ENCODE data around the gene CACNA1E.

CACNA1E gene

GRCh38 chr1:181482521-181483284 lies 614 bp upstream of the CACNA1E start:
- in situ Hi-C loops (cut with MboI; ENCODE audit: low sequenced_read_pairs): no loop called here

- in situ Hi-C loops (cut with MboI; ENCODE audit: low sequenced_read_pairs): no loop called here
These were observed 1.5 kb downstream of the CACNA1E start for GRCh38 chr1:181484821-181485220.

GRCh38 chr1:181485287-181486097 lies 2.2 kb downstream of the CACNA1E start:
- in situ Hi-C loops (cut with MboI; ENCODE audit: low sequenced_read_pairs): no loop called here

- in situ Hi-C loops (cut with MboI; ENCODE audit: low sequenced_read_pairs): no loop called here
These were observed 2.7 kb downstream of the CACNA1E start for GRCh38 chr1:181486098-181486420.

GRCh38 chr1:181488866-181489265 lies 5.5 kb downstream of the CACNA1E start:
- in situ Hi-C loops (cut with MboI; ENCODE audit: low sequenced_read_pairs): no loop called here

GRCh38 chr1:181490276-181490675 lies 7.0 kb downstream of the CACNA1E start:
- in situ Hi-C loops (cut with MboI; ENCODE audit: low sequenced_read_pairs): no loop called here

GRCh38 chr1:181490740-181491712 lies 7.7 kb downstream of the CACNA1E start:
- in situ Hi-C loops (cut with MboI; ENCODE audit: low sequenced_read_pairs): no loop called here

GRCh38 chr1:181493166-181493565 lies 9.8 kb downstream of the CACNA1E start:
- in situ Hi-C loops (cut with MboI; ENCODE audit: low sequenced_read_pairs): no loop called here

GRCh38 chr1:181493885-181494284 lies 10.6 kb downstream of the CACNA1E start:
- in situ Hi-C loops (cut with MboI; ENCODE audit: low sequenced_read_pairs): no loop called here

GRCh38 chr1:181496759-181497158 lies 13.4 kb downstream of the CACNA1E start:
- in situ Hi-C loops (cut with MboI; ENCODE audit: low sequenced_read_pairs): no loop called here

- in situ Hi-C loops (cut with MboI; ENCODE audit: low sequenced_read_pairs): no loop called here
These were observed 14.6 kb downstream of the CACNA1E start for GRCh38 chr1:181497870-181498269.

- in situ Hi-C loops (cut with MboI; ENCODE audit: low sequenced_read_pairs): no loop called here
These were observed 16.5 kb downstream of the CACNA1E start for GRCh38 chr1:181499825-181500224.

GRCh38 chr1:181500636-181501035 lies 17.3 kb downstream of the CACNA1E start:
- in situ Hi-C loops (cut with MboI; ENCODE audit: low sequenced_read_pairs): no loop called here

- in situ Hi-C loops (cut with MboI; ENCODE audit: low sequenced_read_pairs): no loop called here
These were observed 18.3 kb downstream of the CACNA1E start for GRCh38 chr1:181501612-181502011.

GRCh38 chr1:181503171-181503810 lies 20.0 kb downstream of the CACNA1E start:
- in situ Hi-C loops (cut with MboI; ENCODE audit: low sequenced_read_pairs): no loop called here

GRCh38 chr1:181504399-181504842 lies 21.1 kb downstream of the CACNA1E start:
- in situ Hi-C loops (cut with MboI; ENCODE audit: low sequenced_read_pairs): no loop called here

- in situ Hi-C loops (cut with MboI; ENCODE audit: low sequenced_read_pairs): no loop called here
These were observed 23.4 kb downstream of the CACNA1E start for GRCh38 chr1:181506563-181507353.

- in situ Hi-C loops (cut with MboI; ENCODE audit: low sequenced_read_pairs): no loop called here
These were observed 25.3 kb downstream of the CACNA1E start for GRCh38 chr1:181508486-181509165.

GRCh38 chr1:181513786-181514297 lies 30.5 kb downstream of the CACNA1E start:
- in situ Hi-C loops (cut with MboI; ENCODE audit: low sequenced_read_pairs): no loop called here
